GM12878 (cell line): ENCODE data around the gene SLC6A7. TPM values are rescaled to one million over a fixed set of nuclear protein-coding genes. Genes with fewer than 3 reads are reported as not detected.
A peak's percentile ranks its signal among the peaks of the same experiment; 100 is the strongest.

Source experiments
- ATAC-seq: fragments of 200-7000 bp; cut with Tn5 transposase; 3 replicates; pipeline ENCODE4 v1.9.1; 2020; ENCODE audit warnings: mild to moderate bottlenecking, moderate library complexity
- Bru-seq: library from RNA; stranded (reverse); fragments of 400-500 nt; gene quantifications from one replicate; lab custom pipeline; 2021; lab: Mats Ljungman, UMichigan
- BruChase-seq, 2 experiments: library from RNA; stranded (reverse); fragments of 400-500 nt; gene quantifications; one replicate each; lab custom pipeline; 2021; lab: Mats Ljungman, UMichigan
- BruUV-seq: library from RNA; stranded (reverse); fragments of 400-500 nt; replicated peaks from 2 replicates; lab custom pipeline; 2021; lab: Mats Ljungman, UMichigan
- CTCF ChIA-PET: fragments of 300-600 bp; sonication (Branson Sonifier 250); formaldehyde crosslinking; extraction: SDS; loops from one replicate; lab custom pipeline; 2021; ENCODE audit warnings: inconsistent platforms; lab: Yijun Ruan, JAX
- POLR2A ChIA-PET: fragments of 350-600 bp; formaldehyde crosslinking; extraction: SDS; loops from one replicate; lab custom pipeline; 2021; ENCODE audit warnings: inconsistent platforms; lab: Charles Lee
- RAD21 ChIA-PET: fragments of 300-600 bp; sonication (Branson Sonifier 250); formaldehyde crosslinking; loops from one replicate; lab custom pipeline; 2023; ENCODE audit warnings: antibody characterized with exemption; ENCODE audit not compliant: unreplicated experiment; lab: Charles Lee
- SMC1A ChIA-PET: fragments of 300-600 bp; sonication (Branson Sonifier 250); formaldehyde crosslinking; loops from one replicate; lab custom pipeline; 2023; ENCODE audit not compliant: unreplicated experiment, uncharacterized antibody; lab: Charles Lee
- DNase-seq: peaks from one replicate; pipeline ENCODE4 v3.0.0-alpha.2; 2011; ENCODE audit warnings: low read depth, low spot score
- FAIRE-seq: peaks from 3 replicates; lab custom pipeline; 2011; peaks lifted over from hg19 to GRCh38; lab: Jason Lieb, UNC
- H2AFZ ChIP-seq: 2 replicates; pipeline ENCODE4 v1.6.0; 2011; ENCODE audit warnings: low read depth, low read length, control low read depth; ENCODE audit not compliant: control insufficient read depth
- H3K27ac ChIP-seq: 2 replicates; pipeline ENCODE4 v1.5.1; 2011; ENCODE audit warnings: control low read depth; ENCODE audit not compliant: control insufficient read depth, insufficient read depth
- H3K27me3 ChIP-seq, 2 experiments: replicated peaks in 1 of 2; 2 replicates each; pipeline versions ENCODE4 v1.6.0 to v1.6.1; 2011; ENCODE audit warnings: low read length in 1 of 2; ENCODE audit not compliant: control insufficient read depth in 2 of 2, insufficient read depth in 2 of 2
- H3K36me3 ChIP-seq, 2 experiments: 2 replicates each; pipeline ENCODE4 v1.5.1; 2011; ENCODE audit warnings: low read length in 1 of 2; ENCODE audit not compliant: control insufficient read depth in 2 of 2, insufficient read depth in 2 of 2
- H3K4me1 ChIP-seq: 2 replicates; pipeline ENCODE4 v1.6.1; 2011; ENCODE audit warnings: mild to moderate bottlenecking, low read length, moderate library complexity, mixed read lengths; ENCODE audit not compliant: control insufficient read depth, insufficient read depth
- H3K4me2 ChIP-seq: 2 replicates; pipeline ENCODE4 v1.6.0; 2011; ENCODE audit warnings: control low read depth; ENCODE audit not compliant: control insufficient read depth, insufficient read depth
- H3K4me3 ChIP-seq: fragments of 200-600 bp; sonication (generic); 2 replicates; pipeline ENCODE4 v1.5.1; 2016
- H3K79me2 ChIP-seq: 2 replicates; pipeline ENCODE4 v1.6.0; 2011; ENCODE audit warnings: low read length; ENCODE audit not compliant: control insufficient read depth, insufficient read depth
- H3K9ac ChIP-seq: 2 replicates; pipeline ENCODE4 v1.8.0; 2011; ENCODE audit warnings: low read length, control low read depth, mixed read lengths; ENCODE audit not compliant: control insufficient read depth, insufficient read depth
- H3K9me3 ChIP-seq: replicated peaks from 3 replicates; pipeline ENCODE4 v1.5.1; 2011; ENCODE audit warnings: mild to moderate bottlenecking, low read length; ENCODE audit not compliant: control insufficient read depth, insufficient read depth
- H4K20me1 ChIP-seq: 2 replicates; pipeline ENCODE4 v1.6.0; 2011; ENCODE audit not compliant: control insufficient read depth, insufficient read depth
- BCLAF1 ChIP-seq: fragments of 450-650 bp; IDR thresholded peaks from 2 replicates; pipeline ENCODE4 v1.6.1; 2017; ENCODE audit warnings: antibody characterized with exemption, mild to moderate bottlenecking, moderate library complexity
- CBX3 ChIP-seq: fragments of 200-600 bp; sonication (generic); IDR thresholded peaks from 2 replicates; pipeline ENCODE4 v1.6.1; 2016; ENCODE audit warnings: low read depth, borderline replicate concordance
- EGR1 ChIP-seq, 2 experiments: IDR thresholded peaks; 1 replicate in 1 of 2; 2 replicates in 1 of 2; pipeline ENCODE4 v1.6.1; 2011 to 2012; ENCODE audit warnings: low read depth in 2 of 2, low read length in 2 of 2, borderline replicate concordance in 1 of 2, mild to moderate bottlenecking in 1 of 2, moderate library complexity in 1 of 2
- MLLT1 ChIP-seq: fragments of 450-650 bp; IDR thresholded peaks from 2 replicates; pipeline ENCODE4 v1.6.1; 2016; ENCODE audit warnings: mild to moderate bottlenecking
- POLR2AphosphoS2 ChIP-seq: IDR thresholded peaks from 2 replicates; pipeline ENCODE4 v1.6.1; 2011; ENCODE audit warnings: low read depth, mild to moderate bottlenecking, low read length, improper control_type of control experiment, moderate library complexity
- RELA ChIP-seq: fragments of 450-650 bp; IDR thresholded peaks from 2 replicates; pipeline ENCODE4 v1.8.0; 2014; ENCODE audit warnings: borderline replicate concordance; ENCODE audit not compliant: partially characterized antibody
- RELB ChIP-seq: fragments of 450-650 bp; IDR thresholded peaks from 2 replicates; pipeline ENCODE4 v1.6.1; 2017; ENCODE audit warnings: low read depth, mild to moderate bottlenecking, moderate library complexity
- SREBF2 ChIP-seq: IDR thresholded peaks from 2 replicates; pipeline ENCODE4 v1.6.1; 2012; ENCODE audit warnings: mild to moderate bottlenecking, low read length
- USF1 ChIP-seq: IDR thresholded peaks from 2 replicates; pipeline ENCODE4 v1.6.1; 2011; ENCODE audit warnings: borderline replicate concordance, low read depth, mild to moderate bottlenecking, moderate library complexity, mixed read lengths, low read length; ENCODE audit not compliant: insufficient read depth; ENCODE audit errors: extremely low read length
- WRNIP1 ChIP-seq: IDR thresholded peaks from 2 replicates; pipeline ENCODE4 v1.6.1; 2011; ENCODE audit warnings: low read depth, low read length, improper control_type of control experiment, borderline replicate concordance
- ZBED1 ChIP-seq: IDR thresholded peaks from 2 replicates; pipeline ENCODE4 v1.6.1; 2016; ENCODE audit warnings: borderline replicate concordance
- ZZZ3 ChIP-seq: IDR thresholded peaks from 2 replicates; pipeline ENCODE4 v1.6.1; 2011; ENCODE audit warnings: low read depth; ENCODE audit not compliant: control insufficient read depth, insufficient read length
- WGBS: methylation state at CpG from one replicate; pipeline ENCODE4 v1.1.6; 2016; ENCODE audit warnings: low lambda C conversion rate; ENCODE audit not compliant: insufficient replicate concordance, insufficient coverage; ENCODE audit errors: missing lambda C conversion rate; 5-methylcytosine and 5-hydroxymethylcytosine counted together
- in situ Hi-C: fragments of 300-500 bp; cut with MboI; formaldehyde crosslinking; loops from 9 replicates; pipeline ENCODE4 v1.14.3; 2018; ENCODE audit warnings: mixed read lengths
- intact Hi-C: fragments of 100-400 bp; cut with micrococcal nuclease; formaldehyde crosslinking; loops from one replicate; pipeline ENCODE4 v1.14.2; 2022; ENCODE audit not compliant: unreplicated experiment
- long read RNA-seq, 2 experiments: library from polyadenylated mRNA; unstranded; transcript quantifications; one replicate each; pipeline ENCODE4 v2.0.0, GENCODE V29; 2019 to 2020
- polyA minus RNA-seq, 3 experiments: library from RNA; depleted of rRNA, polyadenylated mRNA; stranded (reverse); fragments of >200 nt; gene quantifications; 2 replicates each; pipeline ENCODE4 v1.2.3, GENCODE V29; 2011
- polyA plus RNA-seq, 11 experiments: library from polyadenylated mRNA; depleted of rRNA in 4 of 11; unstranded in 6 of 11; stranded (reverse) in 5 of 11; fragments of >200 nt; fragmentation: Nextera tagmentation in 4 of 11; fragmentation: Illumina TruSeq in 1 of 11; extraction: Ambion mirVana in 4 of 11; extraction: Trizol in 1 of 11; gene quantifications; 1 replicate in 1 of 11; 2 replicates in 10 of 11; pipeline versions ENCODE4 v1.2.1 to v1.2.3, GENCODE V29; 2011 to 2016; ENCODE audit warnings: inconsistent platforms in 2 of 11, missing spikeins in 2 of 11, low read depth in 1 of 11
- total RNA-seq, 4 experiments: library from RNA; depleted of rRNA in 3 of 4; stranded (reverse); fragments of >200 nt in 3 of 4; fragmentation: Illumina TruSeq in 1 of 4; extraction: Trizol in 1 of 4; gene quantifications; 2 replicates each; pipeline versions ENCODE4 v1.2.1 to v1.2.3, GENCODE V29; 2013 to 2021

SLC6A7 gene
- total RNA-seq (2013; cell fraction: nucleolus; rRNA removed): not detected in 2 replicates
- 0.06 and 0.11 TPM in 2 replicates for total RNA-seq (2014; rRNA removed)
- total RNA-seq (2014; rRNA removed; fragmentation: Illumina TruSeq; extraction: Trizol): 0.05 TPM in 1 of 2 replicates, not detected in the other
- total RNA-seq (2021): 0.08 TPM in 1 of 2 replicates, not detected in the other
- polyA plus RNA-seq (2011; ENCODE audit: low read depth): not detected
- polyA plus RNA-seq (2011; rRNA removed): not detected in 2 replicates
- polyA plus RNA-seq (2011; cell fraction: cytosol; rRNA removed): 0.01 TPM in 1 of 2 replicates, not detected in the other
- polyA plus RNA-seq (2011; cell fraction: nucleus; rRNA removed): 0.03 TPM in 2 replicates
- 0.13 and 0.16 TPM in 2 replicates for polyA plus RNA-seq (2012)
- polyA plus RNA-seq (2014; fragmentation: Illumina TruSeq; extraction: Trizol): 0.01 TPM in 1 of 2 replicates, not detected in the other
- not detected for polyA plus RNA-seq (2014; fragmentation: Nextera tagmentation; extraction: Ambion mirVana)
- polyA plus RNA-seq (2014; rRNA removed): 0.04 TPM in 1 of 2 replicates, not detected in the other
- polyA plus RNA-seq (2016; fragmentation: Nextera tagmentation; extraction: Ambion mirVana): under 1 TPM in 1 of 2 experiments, not detected in 1; 0.15 TPM
- polyA minus RNA-seq (2011; rRNA and poly(A)+ RNA removed): not detected in 2 replicates
- not detected in 2 replicates for polyA minus RNA-seq (2011; cell fraction: cytosol; rRNA and poly(A)+ RNA removed)
- polyA minus RNA-seq (2011; cell fraction: nucleus; rRNA and poly(A)+ RNA removed): not detected in 2 replicates
- percentile 9 among the genes with signal in this experiment for Bru-seq, nascent RNA
- percentile 3 among the genes with signal in this experiment for BruChase-seq, experiment 1, labeled RNA remaining after a 6-hour chase
- BruChase-seq, experiment 2, labeled RNA remaining after a 2-hour chase: not detected
- long read RNA-seq, experiment 1: 0 reads
- long read RNA-seq, experiment 2: 0 reads

DNA sequence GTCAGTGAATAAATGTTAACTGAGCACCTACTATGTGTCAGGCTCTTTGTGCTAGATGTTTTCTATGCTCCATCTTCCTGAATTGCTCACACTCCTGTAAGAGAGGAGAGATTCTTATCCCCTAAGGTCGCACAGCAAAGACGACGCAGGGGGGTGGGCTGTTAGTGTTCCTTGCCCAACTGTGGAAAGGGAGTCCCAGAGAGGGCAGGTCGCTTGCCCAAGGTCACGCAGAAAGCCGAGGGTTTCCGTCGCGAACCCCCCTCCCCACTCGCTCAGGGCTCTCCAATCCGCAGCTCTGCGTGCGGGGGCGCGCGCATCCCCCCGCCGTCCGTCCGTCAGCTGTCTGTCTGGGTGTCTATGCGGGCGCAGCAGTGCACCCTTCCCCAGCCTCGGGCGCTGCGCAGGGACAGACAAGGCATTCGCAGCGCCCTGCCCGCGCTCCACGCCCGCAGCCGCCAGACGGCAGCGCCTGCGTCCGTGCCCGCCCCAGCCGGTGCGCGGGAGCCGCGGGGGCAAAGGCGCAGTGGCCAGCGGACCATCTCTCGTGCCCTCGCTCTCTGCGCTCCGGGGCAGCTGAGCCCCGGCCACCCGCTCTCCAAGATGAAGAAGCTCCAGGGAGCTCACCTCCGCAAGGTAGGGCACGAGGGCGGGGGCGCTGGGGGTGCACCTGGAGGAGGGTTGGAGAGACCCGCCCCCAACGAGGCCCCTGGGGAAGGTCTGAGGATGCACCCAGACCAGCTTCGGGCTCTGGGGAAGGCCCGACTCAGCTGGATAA lies at the start of gene SLC6A7:
TSS of gene SLC6A7 (plus strand) at position 335 of the 775 bp plus-strand sequence. CDS start at position 601, 266 bp downstream.
- Histone ChIP-seq H3K9me3 (no peaks in the 10 kb centered on the region), H3K79me2 (no peaks in the 10 kb centered on the region), H3K36me3 (no peaks in the 10 kb centered on the region), H2AFZ (no peak within 1 kb of the TSS), H3K4me2 (no peak within 1 kb of the TSS), H3K27ac (no peak within 1 kb of the TSS), H3K27me3 (peaks cover 0 to 5% of the 10 kb centered on the region in 2 experiments; a peak in 3 of 4 replicates), H4K20me1 (no peaks in the 10 kb centered on the region), H3K9ac (no peak within 1 kb of the TSS), H3K4me3 (no peak within 1 kb of the TSS), H3K4me1 (no peaks in the 10 kb centered on the region)
- RAD21 ChIA-PET: no interaction called here
- CTCF ChIA-PET: no interaction called here
- no peak for DNase-seq
- ATAC-seq: no peak
- in situ Hi-C loops: no loop called here
- WGBS: 33% methylated on average over 54 of the region's 58 CpGs
- no TSS peak for BruUV-seq
- SMC1A ChIA-PET: interaction anchor here (0.7 kb wide), 1 partner anchor 11 kb away, joined by 3 read pairs; no protein-coding TSS in a partner anchor
- POLR2A ChIA-PET: no interaction called here
- no peak for FAIRE-seq
- intact Hi-C loops: no loop called here
- no peak for TF ChIP-seq USF1
- no peak for TF ChIP-seq SREBF2
- no peak for TF ChIP-seq ZZZ3
- no peak for TF ChIP-seq BCLAF1
- TF ChIP-seq ZBED1: no peak
- TF ChIP-seq CBX3: no peak
- TF ChIP-seq WRNIP1: no peak
- TF ChIP-seq EGR1 (IDR thresholded peaks at IDR 0.05; ENCODE audit: borderline replicate concordance in 1 of 2, low read depth in 2 of 2, low read length in 2 of 2): no peak
- TF ChIP-seq MLLT1: no peak
- TF ChIP-seq POLR2AphosphoS2: no peak
- no peak for TF ChIP-seq RELB
- no peak for TF ChIP-seq RELA
